ENCODE measurements around the gene ACKR4. TPM values are rescaled to one million over a fixed set of nuclear protein-coding genes. Genes with fewer than 3 reads are reported as not detected.

The ACKR4 gene
- total RNA-seq, 4 donors from 2014 or later: 0.42 to 2.2 (median 0.84) TPM

DNA sequence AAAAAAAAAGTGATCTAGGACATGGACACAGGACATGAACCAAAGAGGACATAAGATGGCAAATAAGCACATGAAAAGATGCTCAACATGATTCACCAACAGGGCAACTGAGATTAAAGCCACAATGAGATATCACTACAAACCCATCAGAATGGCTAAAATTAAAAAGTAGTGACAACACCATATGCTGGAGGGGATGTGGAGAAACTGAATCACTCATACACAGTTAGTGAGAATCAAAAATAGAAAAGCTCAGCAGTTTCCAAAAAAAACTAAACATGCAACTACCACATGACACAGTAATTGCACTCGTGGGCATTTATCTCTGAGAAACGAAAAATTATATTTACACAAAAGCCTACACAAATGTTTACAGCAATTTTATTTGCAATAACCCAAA, 27.9 kb upstream of the ACKR4 start:
- Histone ChIP-seq H3K9me3 (no peaks in the 10 kb centered on the region), H3K4me3 (no peak overlapping the region), H3K27me3 (no peaks in the 10 kb centered on the region), H3K27ac (replicated peaks in 1 of 4) (peak overlapping the region; percentile 28 to 48 (median 38)), H3K36me3 (peaks cover 0 to 10% (median 4%) of the 10 kb centered on the region in 4 donors), H3K4me1 (peaks cover 0 to 28% (median 10%) of the 10 kb centered on the region in 4 donors)
- intact Hi-C loops (cut with DNase I): no loop called here
- TF ChIP-seq, protein P1, sequence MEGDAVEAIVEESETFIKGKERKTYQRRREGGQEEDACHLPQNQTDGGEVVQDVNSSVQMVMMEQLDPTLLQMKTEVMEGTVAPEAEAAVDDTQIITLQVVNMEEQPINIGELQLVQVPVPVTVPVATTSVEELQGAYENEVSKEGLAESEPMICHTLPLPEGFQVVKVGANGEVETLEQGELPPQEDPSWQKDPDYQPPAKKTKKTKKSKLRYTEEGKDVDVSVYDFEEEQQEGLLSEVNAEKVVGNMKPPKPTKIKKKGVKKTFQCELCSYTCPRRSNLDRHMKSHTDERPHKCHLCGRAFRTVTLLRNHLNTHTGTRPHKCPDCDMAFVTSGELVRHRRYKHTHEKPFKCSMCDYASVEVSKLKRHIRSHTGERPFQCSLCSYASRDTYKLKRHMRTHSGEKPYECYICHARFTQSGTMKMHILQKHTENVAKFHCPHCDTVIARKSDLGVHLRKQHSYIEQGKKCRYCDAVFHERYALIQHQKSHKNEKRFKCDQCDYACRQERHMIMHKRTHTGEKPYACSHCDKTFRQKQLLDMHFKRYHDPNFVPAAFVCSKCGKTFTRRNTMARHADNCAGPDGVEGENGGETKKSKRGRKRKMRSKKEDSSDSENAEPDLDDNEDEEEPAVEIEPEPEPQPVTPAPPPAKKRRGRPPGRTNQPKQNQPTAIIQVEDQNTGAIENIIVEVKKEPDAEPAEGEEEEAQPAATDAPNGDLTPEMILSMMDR (IDR thresholded peaks at IDR 0.05): no peak
- TF ChIP-seq EP300 (IDR thresholded peaks at IDR 0.05) (no peak), POLR2AphosphoS5 (IDR thresholded peaks at IDR 0.05) (no peak), POLR2A (IDR thresholded peaks at IDR 0.05; ENCODE audit: low read depth) (no peak)
- 40% methylated on average over 2 of the region's 2 CpGs for WGBS
- DNase-seq (ENCODE audit: extremely low spot score): no peak

DNA sequence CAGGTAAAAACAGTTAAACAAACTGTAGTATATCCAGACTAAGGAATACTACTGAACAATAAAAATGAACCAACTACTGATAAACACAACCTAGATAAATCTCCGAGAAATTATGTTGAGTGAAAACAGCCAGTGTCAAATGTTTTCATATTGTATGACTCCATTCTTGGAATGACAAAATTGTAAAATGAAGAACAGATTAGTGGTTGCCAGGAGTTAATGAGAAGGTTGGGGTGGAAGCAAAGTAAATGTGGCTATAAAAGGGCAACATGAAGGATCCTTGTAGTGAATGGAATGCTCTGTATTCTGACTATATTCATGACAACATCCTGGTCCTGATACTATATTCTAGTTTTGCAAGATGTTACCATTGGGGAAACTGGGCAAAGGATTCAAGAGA, 27.5 kb upstream of the ACKR4 start:
- WGBS: 52% methylated on average over 1 of the region's 1 CpG
- no peak overlapping the region for H3K4me3 ChIP-seq

DNA sequence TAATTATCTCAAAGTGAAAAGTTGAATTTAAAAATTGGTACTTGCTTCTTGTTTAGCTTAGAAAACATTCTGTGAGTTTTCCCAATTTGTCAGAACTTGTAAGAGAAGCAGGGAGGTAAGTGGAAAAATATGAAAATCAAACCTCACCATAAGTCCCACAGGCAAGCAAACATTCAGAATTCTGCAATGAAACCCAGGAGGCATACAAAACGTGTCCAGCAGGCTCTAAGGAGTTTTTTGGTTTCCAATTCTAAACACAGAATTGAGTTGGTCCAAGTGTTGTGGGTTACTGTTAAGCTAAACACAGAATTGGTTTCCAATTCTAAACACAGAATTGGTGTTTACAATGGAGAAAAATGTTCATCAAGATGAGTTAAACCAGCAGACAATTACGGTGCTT, 27.1 kb upstream of the ACKR4 start:
- intact Hi-C loops (cut with DNase I): no loop called here
- DNase-seq (ENCODE audit: extremely low spot score): no peak
- H3K4me1 ChIP-seq: peaks cover 0 to 33% (median 13%) of the 10 kb centered on the region in 4 donors
- no peak overlapping the region for H3K4me3 ChIP-seq
- WGBS: 52% methylated on average over 2 of the region's 2 CpGs
- TF ChIP-seq POLR2AphosphoS5 (IDR thresholded peaks at IDR 0.05): no peak
- TF ChIP-seq, protein P1 (IDR thresholded peaks at IDR 0.05): no peak
- no peak for TF ChIP-seq POLR2A (IDR thresholded peaks at IDR 0.05; ENCODE audit: low read depth)
- TF ChIP-seq EP300 (IDR thresholded peaks at IDR 0.05): no peak
- no peaks in the 10 kb centered on the region for H3K9me3 ChIP-seq
- no peaks in the 10 kb centered on the region for H3K27me3 ChIP-seq
- peaks cover 0 to 18% (median 9%) of the 10 kb centered on the region in 4 donors for H3K36me3 ChIP-seq
- peak overlapping the region; percentile 6 to 48 (median 30) for H3K27ac ChIP-seq (replicated peaks in 1 of 4)

More for the DNA sequence above, 27.5 kb upstream of the ACKR4 start:
- H3K9me3 ChIP-seq: no peaks in the 10 kb centered on the region
- no peak for DNase-seq (ENCODE audit: extremely low spot score)
- peaks cover 0 to 14% (median 7%) of the 10 kb centered on the region in 4 donors for H3K36me3 ChIP-seq
- H3K27me3 ChIP-seq: no peaks in the 10 kb centered on the region
- no peak for TF ChIP-seq EP300 (IDR thresholded peaks at IDR 0.05)
- no peak for TF ChIP-seq POLR2AphosphoS5 (IDR thresholded peaks at IDR 0.05)
- TF ChIP-seq, protein P1 (IDR thresholded peaks at IDR 0.05): no peak
- no peak for TF ChIP-seq POLR2A (IDR thresholded peaks at IDR 0.05; ENCODE audit: low read depth)
- H3K4me1 ChIP-seq: peaks cover 0 to 32% (median 13%) of the 10 kb centered on the region in 4 donors
- intact Hi-C loops (cut with DNase I): no loop called here
- H3K27ac ChIP-seq (replicated peaks in 1 of 4): peak overlapping the region; percentile 28 to 48 (median 38)

DNA sequence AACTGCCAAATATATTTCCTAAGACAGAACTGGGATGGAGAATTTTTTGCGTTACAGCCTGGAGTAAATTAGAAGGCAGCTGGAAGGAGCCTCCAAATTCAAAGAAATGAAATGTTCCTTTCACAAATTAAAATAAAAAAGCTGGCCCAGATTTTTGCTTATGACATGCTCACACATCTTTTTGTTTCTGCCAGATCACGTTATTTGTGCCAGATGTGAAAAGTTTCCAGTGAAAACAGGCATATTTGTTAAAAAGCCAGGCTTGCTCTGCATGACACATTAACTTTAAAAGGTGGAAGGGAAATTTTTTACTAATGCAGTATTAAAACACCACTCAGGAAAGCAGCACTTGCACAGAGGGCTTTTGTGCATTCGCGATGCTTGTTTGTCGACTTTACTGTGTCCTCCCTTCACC, 23.3 kb upstream of the ACKR4 start:
- Histone ChIP-seq H3K9me3 (no peaks in the 10 kb centered on the region), H3K27me3 (no peaks in the 10 kb centered on the region), H3K4me3 (no peak overlapping the region), H3K27ac (replicated peaks in 1 of 4) (peak overlapping the region; percentile 9 to 60 (median 34)), H3K36me3 (peaks cover 0 to 54% (median 21%) of the 10 kb centered on the region in 4 donors), H3K4me1 (peaks cover 7 to 37% (median 23%) of the 10 kb centered on the region in 4 donors)
- DNase-seq (ENCODE audit: extremely low spot score): no peak
- WGBS: 63% methylated on average over 5 of the region's 5 CpGs
- no peak for TF ChIP-seq POLR2AphosphoS5 (IDR thresholded peaks at IDR 0.05)
- TF ChIP-seq, protein P1 (IDR thresholded peaks at IDR 0.05): no peak
- no peak for TF ChIP-seq EP300 (IDR thresholded peaks at IDR 0.05)
- TF ChIP-seq POLR2A (IDR thresholded peaks at IDR 0.05; ENCODE audit: low read depth): no peak
- intact Hi-C loops (cut with DNase I): no loop called here

DNA sequence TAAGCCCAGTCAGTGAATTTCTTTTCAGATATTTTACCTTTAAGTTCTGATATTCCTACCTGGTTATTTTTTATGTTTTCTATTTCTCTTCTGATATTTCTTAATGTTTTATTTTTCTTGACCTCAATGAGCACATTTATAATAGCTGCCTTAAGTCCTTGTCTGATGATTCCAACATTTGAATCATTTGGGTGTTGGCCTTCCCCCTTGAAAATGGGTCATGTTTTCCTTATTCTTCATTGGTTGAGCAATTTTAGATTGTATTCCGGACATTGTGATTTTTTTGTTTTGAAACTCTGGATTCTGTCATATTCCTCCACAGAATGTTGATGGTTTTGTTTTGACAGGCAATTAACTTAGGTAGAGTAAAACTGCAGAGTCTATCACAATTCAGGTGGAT, 9.7 kb upstream of the ACKR4 start:
- H3K4me3 ChIP-seq: no peak overlapping the region
- no peak for DNase-seq (ENCODE audit: extremely low spot score)
- WGBS: 87% methylated on average over 1 of the region's 1 CpG
- H3K27ac ChIP-seq (replicated peaks in 1 of 4): no peak overlapping the region
- TF ChIP-seq POLR2AphosphoS5 (IDR thresholded peaks at IDR 0.05) (no peak), POLR2A (IDR thresholded peaks at IDR 0.05; ENCODE audit: low read depth) (no peak)
- TF ChIP-seq, protein P1 (IDR thresholded peaks at IDR 0.05): no peak
- H3K9me3 ChIP-seq: no peaks in the 10 kb centered on the region
- peaks cover 0 to 14% (median 3%) of the 10 kb centered on the region in 4 donors for H3K36me3 ChIP-seq
- intact Hi-C loops (cut with DNase I): no loop called here
- no peaks in the 10 kb centered on the region for H3K27me3 ChIP-seq
- no peaks in the 10 kb centered on the region for H3K4me1 ChIP-seq
